ENCODE measurements around the gene ENTHD1.
"Not testable (repeated sequence)": the region's sequence is repeated elsewhere in the genome, so short reads cannot be mapped to it uniquely, and the experiment has no call there.

The ENTHD1 gene

DNA sequence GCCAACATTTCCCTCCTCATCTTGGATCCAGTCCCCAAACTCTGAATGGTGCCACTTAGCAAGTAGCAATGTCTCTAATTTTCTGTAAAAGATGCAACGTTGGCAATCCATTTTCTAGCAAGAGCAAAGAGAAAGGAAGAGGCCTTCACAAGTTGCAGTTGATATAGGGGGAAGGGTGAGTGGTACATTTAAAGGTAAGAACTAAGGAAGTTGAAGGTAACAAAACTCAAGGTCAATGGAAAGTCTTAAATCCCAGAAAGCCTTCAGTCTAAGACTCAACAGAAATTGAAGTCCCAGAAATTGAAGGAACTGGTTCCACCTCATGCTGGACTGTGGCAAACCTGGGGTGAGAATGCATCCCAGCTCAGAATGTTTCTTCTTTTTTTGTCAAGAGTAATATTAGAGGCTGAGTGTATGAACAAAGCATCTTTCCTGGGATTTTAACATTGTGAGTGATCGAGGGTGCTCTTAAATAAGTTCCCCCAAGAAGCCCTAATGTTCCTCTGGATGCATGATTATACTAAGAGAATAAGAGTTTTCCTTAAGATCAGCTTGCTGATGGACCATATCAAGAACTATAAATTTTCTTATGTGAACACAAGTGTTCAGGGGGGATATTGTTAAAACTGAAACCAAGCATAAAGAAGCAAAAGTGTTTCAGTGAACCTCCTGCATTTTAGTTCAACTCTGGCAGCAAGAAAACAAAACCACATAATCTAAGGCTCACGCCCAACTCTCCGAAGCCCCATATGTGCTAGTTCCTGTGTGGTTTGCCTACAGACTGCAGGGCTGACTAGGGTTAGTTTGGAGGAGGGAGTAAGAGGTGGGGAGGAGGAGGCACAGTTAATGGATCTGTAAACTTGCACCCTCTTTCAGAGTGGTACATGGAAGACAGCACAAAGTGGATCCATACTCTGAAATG, 7.0 kb upstream of the ENTHD1 start, which contains the start of gene GRAP2:
GRAP2 (plus strand) TSS at position 779 of the 922 bp plus-strand sequence. CDS start 46,023 bp downstream, outside the sequence.
- no peak for DNase-seq (ENCODE audit: low read depth)

DNA sequence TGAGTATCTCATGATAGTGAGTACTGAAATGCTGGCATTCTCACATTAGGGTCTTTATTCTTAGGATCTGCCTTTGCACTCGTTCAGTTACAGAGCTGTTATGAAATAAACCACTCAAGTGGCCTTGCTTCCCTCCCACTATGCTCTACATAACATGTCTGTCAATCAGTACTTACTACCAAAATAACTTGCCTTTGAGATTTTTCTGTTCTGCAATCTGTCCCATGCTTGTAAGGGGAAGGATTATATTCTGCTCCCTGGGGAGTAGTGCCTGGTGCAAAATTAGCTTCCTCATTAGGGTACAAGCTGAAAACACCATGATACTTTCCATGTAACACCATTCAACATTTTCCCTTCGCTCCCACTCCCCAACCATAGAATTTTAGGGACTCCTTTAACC, 5.4 kb upstream of the ENTHD1 start:
- DNase-seq (ENCODE audit: low read depth) = no peak

- DNase-seq (ENCODE audit: low read depth) = no peak
Observed at GRCh38 chr22:39897841-39898240, 4.3 kb upstream of the ENTHD1 start.

DNA sequence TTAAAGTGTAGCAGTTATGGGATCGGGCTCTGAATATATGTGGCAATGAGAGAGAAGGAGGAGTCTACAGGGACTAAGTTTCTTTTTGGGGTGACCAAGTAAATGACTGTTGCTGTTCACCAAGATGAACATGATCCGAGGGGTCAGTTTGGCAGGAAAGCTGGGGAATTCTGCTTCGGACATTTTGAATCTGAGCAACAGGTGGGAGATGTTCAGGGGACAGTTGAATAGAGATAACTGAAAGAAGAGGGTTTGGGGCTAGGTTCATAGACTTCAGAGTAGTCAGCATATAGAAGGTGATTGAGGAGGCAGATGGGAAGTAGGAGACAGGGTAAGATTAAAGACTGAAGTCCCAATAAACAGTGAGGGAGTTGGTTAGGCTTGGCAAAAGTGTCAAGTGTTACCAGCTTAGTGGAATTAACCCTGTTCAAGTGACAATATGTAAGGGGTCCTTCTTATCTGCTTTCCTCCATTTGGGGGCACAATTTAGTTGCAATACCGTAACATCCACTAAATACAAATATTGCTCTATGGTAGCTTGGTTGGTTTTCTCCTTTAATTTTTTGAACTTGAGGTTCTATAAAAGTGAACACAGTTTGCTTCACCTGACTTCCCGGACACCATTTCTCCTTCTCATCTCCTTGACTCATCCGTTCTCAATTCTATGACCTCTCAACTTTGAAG, 2.9 kb upstream of the ENTHD1 start:
- no peak for DNase-seq (ENCODE audit: low read depth)

- no peak for DNase-seq (ENCODE audit: low read depth)
Observed at GRCh38 chr22:39895682-39896081, 2.1 kb upstream of the ENTHD1 start.

GRCh38 chr22:39894554-39895092, 1.1 kb upstream of the ENTHD1 start:
- no peak for DNase-seq (ENCODE audit: low read depth)

DNA sequence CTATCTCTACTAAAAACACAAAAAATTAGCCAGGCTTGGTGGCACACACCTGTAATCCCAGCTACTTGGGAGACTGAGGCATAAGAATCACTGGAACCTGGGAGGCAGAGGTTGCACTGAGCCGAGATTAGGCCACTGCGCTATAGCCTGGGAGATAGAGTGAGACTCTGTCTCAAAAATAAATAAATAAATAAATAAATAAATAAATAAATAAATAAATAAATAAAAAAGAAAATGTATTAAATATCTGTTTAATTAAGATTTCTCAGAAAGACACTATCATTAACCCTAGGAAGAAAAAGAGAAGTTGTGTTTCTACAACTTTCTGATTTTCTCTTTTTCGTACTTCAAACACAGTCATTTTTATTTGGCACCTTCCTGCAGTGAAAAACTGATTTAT, 3.6 kb downstream of the ENTHD1 start:
- DNase-seq (ENCODE audit: low read depth) = not testable (repeated sequence)

GRCh38 chr22:39883057-39883456, 10.5 kb downstream of the ENTHD1 start:
- DNase-seq (ENCODE audit: low read depth) = no peak

DNA sequence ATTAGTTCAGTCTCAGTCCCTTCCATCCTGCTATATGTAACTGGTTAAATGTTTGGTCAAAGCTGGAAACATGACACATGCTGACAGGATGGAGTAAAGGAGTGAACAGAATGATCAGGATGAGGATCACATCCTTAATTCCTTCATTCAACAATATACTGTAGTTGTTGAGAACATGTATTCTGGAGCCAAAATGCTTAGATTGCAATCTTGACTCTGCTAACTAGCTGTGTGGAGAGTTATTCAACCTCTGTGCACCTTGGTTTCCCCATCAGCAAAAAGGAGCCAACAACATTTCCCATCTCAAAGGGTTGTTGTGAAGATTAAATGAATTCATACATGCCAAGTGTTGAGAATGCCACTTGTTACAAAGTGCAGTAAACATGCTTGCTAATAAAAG, 12.8 kb downstream of the ENTHD1 start:
- DNase-seq (ENCODE audit: low read depth) = no peak

- DNase-seq (ENCODE audit: low read depth) = no peak
Observed at GRCh38 chr22:39877079-39877845, 16.3 kb downstream of the ENTHD1 start.

DNA sequence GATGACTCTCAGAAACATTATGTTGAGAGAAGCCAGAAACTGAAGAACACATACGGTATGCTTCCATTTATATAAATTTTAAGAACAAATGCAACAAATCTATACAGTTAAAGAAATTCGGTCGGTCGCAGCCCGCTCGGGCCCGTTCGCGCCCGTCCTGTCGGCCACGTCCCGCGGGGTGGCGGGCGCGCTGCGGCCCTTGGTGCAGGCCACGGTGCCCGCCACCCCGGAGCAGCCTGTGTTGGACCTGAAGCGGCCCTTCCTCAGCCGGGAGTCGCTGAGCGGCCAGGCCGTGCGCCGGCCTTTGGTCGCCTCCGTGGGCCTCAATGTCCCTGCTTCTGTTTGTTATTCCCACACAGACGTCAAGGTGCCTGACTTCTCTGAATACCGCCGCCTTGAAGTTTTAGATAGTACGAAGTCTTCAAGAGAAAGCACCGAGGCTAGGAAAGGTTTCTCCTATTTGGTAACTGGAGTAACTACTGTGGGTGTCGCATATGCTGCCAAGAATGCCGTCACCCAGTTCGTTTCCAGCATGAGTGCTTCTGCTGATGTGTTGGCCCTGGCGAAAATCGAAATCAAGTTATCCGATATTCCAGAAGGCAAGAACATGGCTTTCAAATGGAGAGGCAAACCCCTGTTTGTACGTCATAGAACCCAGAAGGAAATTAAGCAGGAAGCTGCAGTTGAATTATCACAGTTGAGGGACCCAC, 18.2 kb downstream of the ENTHD1 start:
- not testable (repeated sequence) for DNase-seq (ENCODE audit: low read depth)

GRCh38 chr22:39873965-39874364, 19.6 kb downstream of the ENTHD1 start:
- no peak for DNase-seq (ENCODE audit: low read depth)

DNA sequence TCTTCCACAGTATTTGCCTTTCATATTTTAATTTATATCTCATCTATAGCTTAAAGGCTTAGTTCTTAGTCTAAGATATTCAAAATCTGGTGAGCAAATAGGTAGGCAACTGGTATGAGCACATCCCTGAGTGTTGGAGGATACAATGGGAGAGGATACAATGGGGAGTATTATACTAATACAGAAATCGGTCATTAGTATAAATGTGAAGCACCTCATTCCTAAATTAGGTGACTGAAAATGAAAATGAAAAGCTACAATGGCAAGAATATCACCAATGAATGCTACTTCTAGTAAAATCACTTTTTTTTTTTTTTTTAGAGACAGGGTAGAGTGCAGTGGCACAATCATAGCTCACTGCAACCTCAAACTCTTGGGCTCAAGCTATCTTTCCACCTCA, 21.0 kb downstream of the ENTHD1 start:
- no peak for DNase-seq (ENCODE audit: low read depth)

- DNase-seq (ENCODE audit: low read depth) = no peak
Observed at GRCh38 chr22:39871008-39871798, 22.4 kb downstream of the ENTHD1 start.

DNA sequence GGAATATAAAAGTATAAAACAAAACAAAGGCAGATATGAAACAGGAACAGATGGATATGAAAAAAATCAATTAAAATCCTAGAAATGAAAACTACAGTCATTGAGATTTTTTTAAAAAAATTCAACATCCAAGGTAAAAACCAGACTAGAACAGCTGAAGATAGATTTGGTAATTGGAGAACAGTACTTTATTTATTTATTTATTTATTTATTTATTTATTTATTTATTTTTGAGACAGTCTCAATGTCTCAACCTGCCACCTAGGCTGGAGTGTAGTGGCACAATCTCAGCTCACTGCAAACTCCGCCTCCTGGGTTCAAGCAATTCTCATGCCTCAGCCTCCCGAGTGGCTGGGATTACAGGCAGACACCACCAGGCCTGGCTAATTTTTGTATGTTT, 23.8 kb downstream of the ENTHD1 start:
- not testable (repeated sequence) for DNase-seq (ENCODE audit: low read depth)

GRCh38 chr22:39868741-39869140, 24.8 kb downstream of the ENTHD1 start:
- no peak for DNase-seq (ENCODE audit: low read depth)

GRCh38 chr22:39859903-39860588, 33.5 kb downstream of the ENTHD1 start:
- DNase-seq (ENCODE audit: low read depth) = no peak

DNA sequence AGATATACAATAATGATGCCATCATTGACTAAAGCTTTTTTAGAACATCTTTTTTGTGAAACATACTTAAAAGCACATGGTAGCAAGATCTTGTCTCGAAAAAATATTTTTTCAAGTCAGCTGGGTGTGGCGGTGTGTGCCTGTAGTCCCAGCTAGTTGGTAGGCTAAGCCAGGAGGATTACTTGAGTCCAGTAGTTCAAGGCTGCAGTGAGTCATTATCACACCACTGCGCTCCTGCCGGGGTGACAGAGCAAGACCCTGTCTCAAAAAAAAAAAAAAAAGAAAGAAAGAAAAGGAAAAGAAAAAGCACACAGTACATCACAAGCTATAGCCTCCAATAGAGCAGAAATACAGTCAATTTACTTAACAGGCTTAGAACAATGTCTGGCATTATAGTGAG, 37.0 kb downstream of the ENTHD1 start:
- DNase-seq (ENCODE audit: low read depth) = no peak

DNA sequence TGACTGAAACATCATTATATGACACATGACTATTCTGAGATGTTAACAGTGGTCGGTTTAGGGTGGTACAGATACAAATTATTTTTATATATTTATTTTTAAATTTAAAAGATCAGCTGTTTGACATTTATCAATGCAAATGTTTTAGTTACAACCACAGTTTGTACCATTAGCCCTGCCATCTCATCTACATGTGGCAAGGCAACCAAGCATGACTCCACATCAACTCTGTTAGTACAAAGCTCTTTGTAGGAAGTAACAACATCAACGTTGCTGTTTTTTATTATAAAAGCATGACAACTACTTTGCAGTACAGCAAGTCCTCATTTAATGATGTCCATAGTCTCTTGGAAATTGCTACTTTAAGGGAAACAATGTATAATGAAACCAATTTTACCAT, 40.8 kb downstream of the ENTHD1 start:
- DNase-seq (ENCODE audit: low read depth) = no peak
